Measurements from ENCODE around the gene AMOTL2.

AMOTL2 gene

GRCh38 chr3:134322286-134322685, 52.0 kb downstream of the AMOTL2 start:
- no peak overlapping the region for H3K4me3 ChIP-seq (replicated peaks; ENCODE audit: low read depth, low read length)
- TF ChIP-seq CTCF (IDR thresholded peaks at IDR 0.05; ENCODE audit: low read depth, low read length, missing control alignments) = no peak

GRCh38 chr3:134320749-134321148, 53.5 kb downstream of the AMOTL2 start:
- no peak for DNase-seq (ENCODE audit: extremely low read depth, low read depth)
- no peak for TF ChIP-seq CTCF (IDR thresholded peaks at IDR 0.05; ENCODE audit: low read depth, low read length, missing control alignments)
- H3K4me3 ChIP-seq (replicated peaks; ENCODE audit: low read depth, low read length) = no peak overlapping the region

More at GRCh38 chr3:134322286-134322685, 52.0 kb downstream of the AMOTL2 start:
- DNase-seq (ENCODE audit: extremely low read depth, low read depth) = no peak

- no peak for TF ChIP-seq CTCF (IDR thresholded peaks at IDR 0.05; ENCODE audit: low read depth, low read length, missing control alignments)
- no peak overlapping the region for H3K4me3 ChIP-seq (replicated peaks; ENCODE audit: low read depth, low read length)
- no peak for DNase-seq (ENCODE audit: extremely low read depth, low read depth)
These were observed 54.3 kb downstream of the AMOTL2 start for GRCh38 chr3:134319931-134320330.

- H3K4me3 ChIP-seq (replicated peaks; ENCODE audit: low read depth, low read length) = no peak overlapping the region
- no peak for TF ChIP-seq CTCF (IDR thresholded peaks at IDR 0.05; ENCODE audit: low read depth, low read length, missing control alignments)
- no peak for DNase-seq (ENCODE audit: extremely low read depth, low read depth)
These were observed 56.1 kb downstream of the AMOTL2 start for GRCh38 chr3:134318166-134318565.

- no peak overlapping the region for H3K4me3 ChIP-seq (replicated peaks; ENCODE audit: low read depth, low read length)
- DNase-seq (ENCODE audit: extremely low read depth, low read depth) = no peak
- TF ChIP-seq CTCF (IDR thresholded peaks at IDR 0.05; ENCODE audit: low read depth, low read length, missing control alignments) = no peak
These were observed 56.9 kb downstream of the AMOTL2 start for GRCh38 chr3:134317106-134317947.

- no peak for TF ChIP-seq CTCF (IDR thresholded peaks at IDR 0.05; ENCODE audit: low read depth, low read length, missing control alignments)
- no peak for DNase-seq (ENCODE audit: extremely low read depth, low read depth)
- no peak overlapping the region for H3K4me3 ChIP-seq (replicated peaks; ENCODE audit: low read depth, low read length)
These were observed 58.8 kb downstream of the AMOTL2 start for GRCh38 chr3:134315286-134316106.

Data from HFF-Myc (cell line).